Measurements from ENCODE around the gene GLCCI1. TPM values are rescaled to one million over a fixed set of nuclear protein-coding genes. Genes with fewer than 3 reads are reported as not detected.

GLCCI1 gene
- total RNA-seq, 4 donors from 2014 or later, result 1.5 to 9.9 (median 5.6) TPM

GRCh38 chr7:8051998-8052397 lies 83.4 kb downstream of the GLCCI1 start:
- H3K9me3 ChIP-seq, result no peaks in the 10 kb centered on the region
- WGBS, 2 donors, result 94 to 100% methylated on average over 1 of the region's 1 CpG
- no peak for TF ChIP-seq CTCF (IDR thresholded peaks at IDR 0.05)
- TF ChIP-seq POLR2A (IDR thresholded peaks at IDR 0.05), result no peak
- H3K27me3 ChIP-seq, result no peaks in the 10 kb centered on the region
- H3K27ac ChIP-seq, result no peak overlapping the region
- peaks cover 0 to 17% (median 0%) of the 10 kb centered on the region in 3 donors for H3K36me3 ChIP-seq
- intact Hi-C loops (cut with DNase I), result no loop called here
- no peak overlapping the region for H3K4me3 ChIP-seq
- DNase-seq, result no peak
- no peaks in the 10 kb centered on the region for H3K4me1 ChIP-seq

- no peak overlapping the region for H3K4me3 ChIP-seq
- H3K9me3 ChIP-seq, result no peaks in the 10 kb centered on the region
- H3K27ac ChIP-seq, result no peak overlapping the region
- H3K36me3 ChIP-seq, result peaks cover 0 to 25% (median 0%) of the 10 kb centered on the region in 3 donors
- H3K4me1 ChIP-seq, result no peaks in the 10 kb centered on the region
- TF ChIP-seq POLR2A (IDR thresholded peaks at IDR 0.05) (no peak), CTCF (IDR thresholded peaks at IDR 0.05) (no peak)
- DNase-seq, result no peak
- intact Hi-C loops (cut with DNase I), result no loop called here
- no peaks in the 10 kb centered on the region for H3K27me3 ChIP-seq
Measured at GRCh38 chr7:8052824-8053223, 84.2 kb downstream of the GLCCI1 start.

GRCh38 chr7:8056439-8056838 lies 87.8 kb downstream of the GLCCI1 start:
- TF ChIP-seq CTCF (IDR thresholded peaks at IDR 0.05) (no peak), POLR2A (IDR thresholded peaks at IDR 0.05) (no peak)
- intact Hi-C loops (cut with DNase I), result no loop called here
- H3K27me3 ChIP-seq, result no peaks in the 10 kb centered on the region
- H3K4me1 ChIP-seq, result no peaks in the 10 kb centered on the region
- no peaks in the 10 kb centered on the region for H3K9me3 ChIP-seq
- DNase-seq, result no peak
- H3K4me3 ChIP-seq, result no peak overlapping the region
- peaks cover 0 to 25% (median 0%) of the 10 kb centered on the region in 3 donors for H3K36me3 ChIP-seq
- H3K27ac ChIP-seq, result no peak overlapping the region

- no peak for DNase-seq
- TF ChIP-seq POLR2A (IDR thresholded peaks at IDR 0.05) (no peak), CTCF (IDR thresholded peaks at IDR 0.05) (no peak)
- H3K27ac ChIP-seq, result no peak overlapping the region
- no peaks in the 10 kb centered on the region for H3K27me3 ChIP-seq
- intact Hi-C loops (cut with DNase I), result no loop called here
- WGBS, 2 donors, result 88 to 95% methylated on average over 1 of the region's 1 CpG
- no peaks in the 10 kb centered on the region for H3K4me1 ChIP-seq
- no peaks in the 10 kb centered on the region for H3K9me3 ChIP-seq
- no peak overlapping the region for H3K4me3 ChIP-seq
- peaks cover 0 to 36% (median 0%) of the 10 kb centered on the region in 3 donors for H3K36me3 ChIP-seq
Measured at GRCh38 chr7:8057566-8057965, 89.0 kb downstream of the GLCCI1 start.

GRCh38 chr7:8058322-8058721 lies 89.7 kb downstream of the GLCCI1 start:
- Histone ChIP-seq H3K4me1 (no peaks in the 10 kb centered on the region), H3K9me3 (no peaks in the 10 kb centered on the region), H3K4me3 (no peak overlapping the region), H3K27ac (no peak overlapping the region), H3K27me3 (no peaks in the 10 kb centered on the region), H3K36me3 (peaks cover 0 to 43% (median 0%) of the 10 kb centered on the region in 3 donors)
- TF ChIP-seq POLR2A (IDR thresholded peaks at IDR 0.05) (no peak), CTCF (IDR thresholded peaks at IDR 0.05) (no peak)
- no peak for DNase-seq
- intact Hi-C loops (cut with DNase I), result no loop called here

All from esophagus squamous epithelium (tissue), 5 donors.